Astrocyte of the cerebellum (primary cell): ENCODE results near the gene JAKMIP2.

Experiments
- DNase-seq: peaks from one replicate; pipeline ENCODE4 v3.0.0-alpha.2; 2011; ENCODE audit warnings: low read depth
- H3K4me3 ChIP-seq: 2 replicates; pipeline ENCODE4 v1.5.1; 2011; ENCODE audit warnings: mild to moderate bottlenecking, low read depth, low read length, moderate library complexity
- CTCF ChIP-seq: IDR thresholded peaks from 2 replicates; pipeline ENCODE4 v1.5.1; 2012; ENCODE audit warnings: low read length, low read depth, moderate library complexity, mild to moderate bottlenecking; ENCODE audit errors: missing control alignments
- in situ Hi-C: cut with HindIII; loops from 2 replicates; pipeline ENCODE4 v1.10.0; 2017; ENCODE audit warnings: low sequenced_read_pairs

JAKMIP2 gene

GRCh38 chr5:147751156-147751830 lies 31.2 kb downstream of the JAKMIP2 start:
- in situ Hi-C loops: no loop called here
- TF ChIP-seq CTCF: no peak
- no peak overlapping the region for H3K4me3 ChIP-seq
- DNase-seq: no peak

GRCh38 chr5:147750065-147750464 lies 32.5 kb downstream of the JAKMIP2 start:
- no peak for DNase-seq
- H3K4me3 ChIP-seq: no peak overlapping the region
- in situ Hi-C loops: no loop called here
- TF ChIP-seq CTCF: no peak

- no peak for TF ChIP-seq CTCF
- in situ Hi-C loops: no loop called here
- no peak overlapping the region for H3K4me3 ChIP-seq
- no peak for DNase-seq
Measured at GRCh38 chr5:147748590-147748989, 33.9 kb downstream of the JAKMIP2 start.

GRCh38 chr5:147746986-147747385 lies 35.5 kb downstream of the JAKMIP2 start:
- no peak for TF ChIP-seq CTCF
- peak; percentile 59 for DNase-seq
- no peak overlapping the region for H3K4me3 ChIP-seq
- in situ Hi-C loops: no loop called here

- no peak overlapping the region for H3K4me3 ChIP-seq
- in situ Hi-C loops: no loop called here
- TF ChIP-seq CTCF: no peak
- DNase-seq: peak; percentile 24
Measured at GRCh38 chr5:147743678-147744374, 38.7 kb downstream of the JAKMIP2 start.

GRCh38 chr5:147743012-147743411 lies 39.5 kb downstream of the JAKMIP2 start:
- no peak for TF ChIP-seq CTCF
- in situ Hi-C loops: no loop called here
- no peak overlapping the region for H3K4me3 ChIP-seq
- no peak for DNase-seq
